Subcutaneous adipose tissue (tissue), 4 donors: ENCODE measurements around the gene MRFAP1. TPM values are rescaled to one million over a fixed set of nuclear protein-coding genes. Genes with fewer than 3 reads are reported as not detected.

Experiments used
- total RNA-seq, 4 donors: library from RNA; depleted of rRNA; stranded (reverse); fragments of >200 nt; gene quantifications; one replicate each; pipeline ENCODE4 v1.1.0, GENCODE V29; 2016
- TF ChIP-seq, protein P1 (sequence below): fragments of 450-650 bp; IDR thresholded peaks from one replicate; pipeline ENCODE4 v1.5.1; 2016; ENCODE audit warnings: low read depth, mild to moderate bottlenecking, control low read depth, antibody characterized with exemption, moderate library complexity

Gene MRFAP1
- total RNA-seq, 4 donors from 2014 or later = 142 to 179 (median 163) TPM

DNA sequence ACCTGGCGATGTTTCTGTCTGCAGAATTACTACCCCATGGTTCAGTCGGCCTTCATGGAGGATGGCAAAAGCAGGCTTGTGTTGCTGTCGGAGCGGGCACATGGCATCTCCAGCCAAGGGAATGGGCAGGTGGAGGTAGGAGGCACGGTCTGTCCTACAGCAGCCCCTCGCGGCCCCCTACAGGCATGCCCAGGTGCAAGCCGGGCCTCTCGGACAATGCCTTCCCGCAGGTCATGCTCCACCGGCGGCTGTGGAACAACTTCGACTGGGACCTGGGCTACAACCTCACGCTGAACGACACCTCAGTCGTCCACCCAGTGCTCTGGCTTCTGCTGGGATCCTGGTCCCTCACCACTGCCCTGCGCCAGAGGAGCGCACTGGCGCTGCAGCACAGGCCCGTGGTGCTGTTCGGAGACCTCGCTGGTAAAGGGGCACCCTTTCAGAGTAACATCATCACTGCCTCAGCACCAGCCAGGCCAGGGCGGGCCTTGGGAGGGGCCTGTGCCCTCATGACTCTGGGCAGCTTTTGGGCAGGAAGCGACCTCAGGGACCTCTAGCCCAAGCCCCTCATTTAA lies 29.5 kb upstream of the MRFAP1 start:
- TF ChIP-seq, protein P1, sequence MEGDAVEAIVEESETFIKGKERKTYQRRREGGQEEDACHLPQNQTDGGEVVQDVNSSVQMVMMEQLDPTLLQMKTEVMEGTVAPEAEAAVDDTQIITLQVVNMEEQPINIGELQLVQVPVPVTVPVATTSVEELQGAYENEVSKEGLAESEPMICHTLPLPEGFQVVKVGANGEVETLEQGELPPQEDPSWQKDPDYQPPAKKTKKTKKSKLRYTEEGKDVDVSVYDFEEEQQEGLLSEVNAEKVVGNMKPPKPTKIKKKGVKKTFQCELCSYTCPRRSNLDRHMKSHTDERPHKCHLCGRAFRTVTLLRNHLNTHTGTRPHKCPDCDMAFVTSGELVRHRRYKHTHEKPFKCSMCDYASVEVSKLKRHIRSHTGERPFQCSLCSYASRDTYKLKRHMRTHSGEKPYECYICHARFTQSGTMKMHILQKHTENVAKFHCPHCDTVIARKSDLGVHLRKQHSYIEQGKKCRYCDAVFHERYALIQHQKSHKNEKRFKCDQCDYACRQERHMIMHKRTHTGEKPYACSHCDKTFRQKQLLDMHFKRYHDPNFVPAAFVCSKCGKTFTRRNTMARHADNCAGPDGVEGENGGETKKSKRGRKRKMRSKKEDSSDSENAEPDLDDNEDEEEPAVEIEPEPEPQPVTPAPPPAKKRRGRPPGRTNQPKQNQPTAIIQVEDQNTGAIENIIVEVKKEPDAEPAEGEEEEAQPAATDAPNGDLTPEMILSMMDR = no peak

DNA sequence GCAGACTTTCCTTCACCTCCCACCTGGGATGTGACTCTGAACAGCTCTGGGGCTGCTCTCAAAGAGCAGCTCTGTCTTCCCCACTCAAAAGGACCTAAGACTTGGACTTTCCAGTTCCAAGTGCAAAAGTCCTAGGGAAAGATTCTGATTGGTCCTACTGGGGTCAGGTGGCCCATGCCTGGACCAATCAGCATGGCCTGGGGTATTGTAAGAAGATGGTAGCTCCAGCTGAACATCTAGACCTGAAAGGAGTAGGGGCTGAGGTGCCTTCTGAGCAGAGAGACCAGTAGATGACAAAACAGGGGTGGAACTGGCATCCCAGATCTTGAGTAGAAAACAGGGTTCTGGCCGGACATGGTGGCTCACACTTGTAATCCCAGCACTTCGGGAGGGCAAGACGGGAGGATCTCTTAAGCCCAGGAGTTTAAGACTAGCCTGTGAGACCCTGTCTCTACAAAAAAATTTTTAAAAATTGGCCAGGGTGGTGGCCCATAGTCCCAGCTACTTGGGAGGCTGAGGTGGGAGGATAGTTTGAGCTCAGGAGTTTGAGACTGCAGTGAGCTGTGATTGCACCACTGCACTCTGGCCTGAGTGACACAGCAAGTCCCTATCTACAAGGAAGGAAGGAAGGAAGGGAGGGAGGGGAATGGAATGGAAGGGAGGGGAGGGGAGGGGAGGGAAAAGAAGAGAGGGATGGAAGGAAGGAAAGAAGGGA lies 27.4 kb upstream of the MRFAP1 start:
- TF ChIP-seq, protein P1 = no peak

DNA sequence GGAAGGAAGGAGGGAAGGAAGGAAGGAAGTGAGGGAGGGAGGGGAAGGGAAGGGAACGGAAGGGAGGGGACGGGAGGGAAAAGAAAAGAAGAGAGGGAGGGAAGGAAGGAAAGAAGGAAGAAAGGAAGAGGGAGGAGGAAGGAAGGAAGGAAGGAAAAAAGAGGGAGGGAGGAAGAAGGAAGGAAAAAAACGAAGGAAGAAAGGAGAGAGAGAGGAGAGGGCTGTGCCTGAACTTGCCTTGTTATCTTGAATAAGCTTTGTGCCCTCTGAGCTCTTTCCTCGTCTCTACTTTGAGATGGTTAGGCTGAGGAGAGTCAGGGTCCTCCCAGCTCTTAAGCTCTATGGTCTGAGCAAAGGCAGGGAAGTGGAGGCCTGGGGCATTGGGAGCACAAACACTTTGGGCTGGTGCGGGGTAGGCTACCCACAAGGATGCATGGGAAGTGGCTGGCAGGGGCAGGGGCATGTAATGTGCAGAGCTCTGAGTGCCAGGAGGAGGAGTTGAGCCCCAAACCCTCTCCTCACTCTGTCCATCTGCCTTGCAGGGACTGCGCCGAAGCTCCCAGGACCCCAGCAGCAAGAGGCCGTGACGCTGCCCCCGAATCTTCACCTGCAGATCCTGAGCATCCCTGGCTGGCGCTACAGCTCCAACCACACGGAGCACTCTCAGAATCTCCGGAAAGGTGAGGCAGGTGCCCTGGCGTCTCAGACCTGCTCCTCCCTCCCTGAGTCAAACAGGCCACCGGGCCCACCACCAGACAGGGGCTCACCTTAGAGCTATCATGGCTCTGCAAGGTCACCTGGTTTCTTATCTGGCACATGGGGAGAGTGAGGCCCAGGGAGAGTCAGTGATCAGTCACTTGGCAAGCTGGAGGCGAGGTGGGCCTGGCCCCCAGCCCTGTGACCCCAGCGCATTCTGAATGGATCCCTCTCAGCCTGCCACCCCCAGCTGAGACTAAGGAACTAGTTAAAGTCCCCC lies 26.5 kb upstream of the MRFAP1 start:
- TF ChIP-seq, protein P1 = no peak

- TF ChIP-seq, protein P1 = no peak
These were observed 25.7 kb upstream of the MRFAP1 start for GRCh38 chr4:6614701-6615230.

- TF ChIP-seq, protein P1 = no peak
These were observed 24.1 kb upstream of the MRFAP1 start for GRCh38 chr4:6616087-6616995.

DNA sequence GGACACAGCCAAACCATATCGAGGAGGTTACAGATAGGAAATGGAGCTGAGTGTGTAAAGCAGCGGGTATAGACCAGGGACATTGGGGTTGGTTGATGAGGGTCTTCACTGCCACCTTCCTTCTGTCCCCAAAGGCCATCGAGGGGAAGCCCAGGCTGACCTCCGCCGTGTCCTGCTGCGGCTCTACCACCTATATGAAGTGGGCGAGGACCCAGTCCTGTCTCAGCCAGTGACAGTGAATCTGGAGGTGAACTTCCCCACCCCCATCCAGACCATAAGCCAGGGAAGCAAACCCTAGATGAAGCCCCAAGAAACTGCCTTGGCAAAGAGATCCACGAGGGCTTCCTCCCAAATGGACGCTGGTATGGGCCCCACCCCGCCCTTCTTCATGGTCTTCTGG lies 23.2 kb upstream of the MRFAP1 start:
- TF ChIP-seq, protein P1 = no peak
